NCI-H146 treated with DMSO at 0.1 percent for 48 hours (cell line): ENCODE data around the gene PCDHA4.
"Not testable (repeated sequence)": the region's sequence is repeated elsewhere in the genome, so short reads cannot be mapped to it uniquely, and the experiment has no call there.

Experiments
- DNase-seq: peaks from one replicate; lab custom pipeline; 2025; ENCODE audit not compliant: unreplicated experiment; lab: John Stamatoyannopoulos, UW

Gene PCDHA4

GRCh38 chr5:140806834-140807775 is at the start of gene PCDHA4:
TSS of gene PCDHA4 (plus strand) at chr5:140807068.
- DNase-seq = peak; percentile 45

GRCh38 chr5:140764177-140764973 is 42.5 kb upstream of the PCDHA4 start:
- no peak for DNase-seq

- no peak for DNase-seq
Measured at GRCh38 chr5:140767444-140767843, 39.4 kb upstream of the PCDHA4 start.

GRCh38 chr5:140780512-140780911 is 26.4 kb upstream of the PCDHA4 start:
- DNase-seq = no peak

GRCh38 chr5:140785905-140786686 is 20.8 kb upstream of the PCDHA4 start, which contains the start of gene PCDHA1:
TSS of gene PCDHA1 (plus strand) at chr5:140786140.
- peak; percentile 39 for DNase-seq

GRCh38 chr5:140787422-140787821 is 19.4 kb upstream of the PCDHA4 start:
- not testable (repeated sequence) for DNase-seq

GRCh38 chr5:140787849-140788504 is 18.9 kb upstream of the PCDHA4 start:
- not testable (repeated sequence) for DNase-seq

- DNase-seq = no peak
Measured at GRCh38 chr5:140791089-140791488, 15.8 kb upstream of the PCDHA4 start.

GRCh38 chr5:140794595-140795258 is 12.1 kb upstream of the PCDHA4 start, which contains the start of gene PCDHA2:
TSS of gene PCDHA2 (plus strand) at chr5:140794852.
- no peak for DNase-seq

GRCh38 chr5:140795259-140795641 is 11.6 kb upstream of the PCDHA4 start:
- no peak for DNase-seq

GRCh38 chr5:140796072-140796717 is 10.7 kb upstream of the PCDHA4 start:
- DNase-seq = not testable (repeated sequence)

GRCh38 chr5:140796718-140797095 is 10.2 kb upstream of the PCDHA4 start:
- no peak for DNase-seq

GRCh38 chr5:140800816-140801493 is 5.9 kb upstream of the PCDHA4 start, which contains the start of gene PCDHA3:
TSS of gene PCDHA3 (plus strand) at chr5:140801057.
- DNase-seq = no peak

- no peak for DNase-seq
Measured at GRCh38 chr5:140801494-140801841, 5.4 kb upstream of the PCDHA4 start.

- DNase-seq = not testable (repeated sequence)
Measured at GRCh38 chr5:140802381-140802780, 4.5 kb upstream of the PCDHA4 start.

- DNase-seq = no peak
Measured at GRCh38 chr5:140802781-140803271, 4.0 kb upstream of the PCDHA4 start.

- DNase-seq = not testable (repeated sequence)
Measured at GRCh38 chr5:140808241-140808888, 1.5 kb downstream of the PCDHA4 start.

GRCh38 chr5:140808889-140809291 is 2.0 kb downstream of the PCDHA4 start:
- no peak for DNase-seq
